Measurements from ENCODE around the gene PTGR2.

DNA sequence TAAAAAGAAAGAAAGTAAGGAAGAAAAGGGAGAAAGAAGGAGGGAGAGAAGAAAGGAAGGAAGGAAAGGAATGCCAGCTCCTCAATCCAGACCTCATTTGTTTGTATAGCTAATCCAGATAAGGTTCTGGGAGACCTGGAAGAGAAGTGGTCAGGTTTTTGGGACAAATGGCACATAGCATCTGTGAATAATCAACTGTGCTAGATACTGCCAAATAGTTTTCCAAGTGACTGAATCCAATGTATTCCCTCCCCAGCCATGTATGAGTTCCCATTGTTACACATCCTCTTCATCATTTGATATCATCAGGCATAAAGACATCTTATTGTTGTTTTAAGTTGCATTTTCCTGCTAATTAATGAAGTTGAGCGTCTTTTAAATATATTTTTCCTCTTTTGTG is 18.6 kb upstream of the PTGR2 start:
- TF ChIP-seq, protein P1, sequence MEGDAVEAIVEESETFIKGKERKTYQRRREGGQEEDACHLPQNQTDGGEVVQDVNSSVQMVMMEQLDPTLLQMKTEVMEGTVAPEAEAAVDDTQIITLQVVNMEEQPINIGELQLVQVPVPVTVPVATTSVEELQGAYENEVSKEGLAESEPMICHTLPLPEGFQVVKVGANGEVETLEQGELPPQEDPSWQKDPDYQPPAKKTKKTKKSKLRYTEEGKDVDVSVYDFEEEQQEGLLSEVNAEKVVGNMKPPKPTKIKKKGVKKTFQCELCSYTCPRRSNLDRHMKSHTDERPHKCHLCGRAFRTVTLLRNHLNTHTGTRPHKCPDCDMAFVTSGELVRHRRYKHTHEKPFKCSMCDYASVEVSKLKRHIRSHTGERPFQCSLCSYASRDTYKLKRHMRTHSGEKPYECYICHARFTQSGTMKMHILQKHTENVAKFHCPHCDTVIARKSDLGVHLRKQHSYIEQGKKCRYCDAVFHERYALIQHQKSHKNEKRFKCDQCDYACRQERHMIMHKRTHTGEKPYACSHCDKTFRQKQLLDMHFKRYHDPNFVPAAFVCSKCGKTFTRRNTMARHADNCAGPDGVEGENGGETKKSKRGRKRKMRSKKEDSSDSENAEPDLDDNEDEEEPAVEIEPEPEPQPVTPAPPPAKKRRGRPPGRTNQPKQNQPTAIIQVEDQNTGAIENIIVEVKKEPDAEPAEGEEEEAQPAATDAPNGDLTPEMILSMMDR (IDR thresholded peaks at IDR 0.05) = no peak
- TF ChIP-seq POLR2A (IDR thresholded peaks at IDR 0.05) (no peak), POLR2AphosphoS5 (IDR thresholded peaks at IDR 0.05) (no peak)
